GM21717 (cell line): ENCODE measurements around the gene CRISP1.
"Not testable (repeated sequence)": the region's sequence is repeated elsewhere in the genome, so short reads cannot be mapped to it uniquely, and the experiment has no call there.

Experiments
- ATAC-seq: cut with Tn5 transposase; IDR thresholded peaks from one replicate; pipeline ENCODE4 v1.9.1; 2021; ENCODE audit warnings: mild to moderate bottlenecking, moderate library complexity; ENCODE audit not compliant: unreplicated experiment

CRISP1 gene

GRCh38 chr6:49866485-49866943 is at the start of gene CRISP1:
Gene CRISP1, minus strand, starts transcription at chr6:49866535. Its CDS starts 9,135 bp downstream, at chr6:49857400.
- ATAC-seq: no peak

GRCh38 chr6:49915035-49915434 is 48.7 kb upstream of the CRISP1 start:
- ATAC-seq: no peak

DNA sequence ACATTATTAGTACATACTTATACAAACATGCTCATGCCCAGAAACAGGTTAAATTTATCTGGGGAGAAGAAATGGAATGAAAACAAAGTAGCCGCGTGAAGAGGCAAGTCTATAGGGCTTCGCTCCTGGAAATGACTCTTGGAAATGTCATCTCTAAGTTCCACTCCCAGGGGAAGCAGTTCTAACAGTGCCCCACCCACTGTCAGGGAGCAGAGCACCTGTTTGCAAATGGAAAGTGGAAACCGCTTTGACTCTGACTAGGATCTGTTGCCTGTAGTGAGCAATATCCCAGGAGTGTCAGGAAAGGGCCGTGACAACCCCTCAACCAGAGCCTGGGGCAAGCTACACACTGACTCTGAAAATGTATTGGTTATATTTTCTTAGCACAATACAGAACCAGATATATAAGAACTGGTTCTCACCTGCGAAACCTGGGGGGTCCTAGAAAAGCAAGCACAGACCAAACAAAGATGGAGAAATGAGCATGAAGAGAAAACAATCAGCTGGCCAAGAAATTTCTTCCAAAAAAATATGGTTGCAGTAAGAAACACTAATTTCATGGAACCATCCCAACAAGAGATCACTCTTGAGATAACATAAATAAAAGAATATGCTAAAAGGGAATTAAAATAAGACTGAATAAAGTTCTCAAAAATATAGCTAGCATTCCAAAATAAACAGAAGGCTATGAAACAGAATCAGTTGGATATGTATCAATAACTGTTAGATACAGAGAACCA is 47.5 kb upstream of the CRISP1 start:
- no peak for ATAC-seq

DNA sequence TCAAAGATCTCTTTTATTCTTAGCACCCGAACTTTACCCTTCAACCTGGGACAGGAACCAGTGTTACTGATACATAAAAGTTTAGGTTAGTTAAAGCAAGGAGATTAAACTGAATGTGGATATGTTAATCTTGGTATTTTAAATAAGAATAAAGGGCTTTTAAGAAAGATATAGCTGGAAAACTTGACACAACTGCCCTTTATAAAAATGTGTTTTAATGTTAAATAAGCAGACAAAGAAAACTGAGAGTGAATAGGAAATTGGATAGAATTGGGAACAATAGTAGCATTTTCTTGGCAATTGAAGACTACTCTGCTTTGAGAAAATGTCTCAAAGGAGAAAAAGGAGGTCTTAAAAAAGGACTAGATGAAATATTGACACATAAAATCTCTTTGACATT is 45.9 kb upstream of the CRISP1 start:
- ATAC-seq: no peak

DNA sequence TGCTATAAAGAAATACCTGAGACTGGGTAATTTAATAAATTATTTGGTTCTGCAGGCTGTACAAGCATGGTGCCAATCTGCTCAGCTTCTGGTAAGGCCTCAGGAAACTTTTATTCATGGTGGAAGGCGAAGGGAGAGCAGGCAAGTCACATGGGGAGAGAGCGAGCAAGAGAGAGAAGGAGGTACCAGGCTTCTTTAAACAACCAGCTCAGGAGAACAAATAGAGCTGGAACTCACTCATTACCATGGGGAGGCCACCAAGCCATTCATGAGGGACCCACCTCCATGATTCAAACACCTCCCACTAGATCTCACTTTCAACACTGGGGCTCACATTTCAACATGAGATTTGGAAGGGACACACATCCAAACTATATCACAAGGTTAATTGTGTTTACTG is 44.9 kb upstream of the CRISP1 start:
- ATAC-seq: no peak

GRCh38 chr6:49909563-49909962 is 43.2 kb upstream of the CRISP1 start:
- ATAC-seq: no peak

DNA sequence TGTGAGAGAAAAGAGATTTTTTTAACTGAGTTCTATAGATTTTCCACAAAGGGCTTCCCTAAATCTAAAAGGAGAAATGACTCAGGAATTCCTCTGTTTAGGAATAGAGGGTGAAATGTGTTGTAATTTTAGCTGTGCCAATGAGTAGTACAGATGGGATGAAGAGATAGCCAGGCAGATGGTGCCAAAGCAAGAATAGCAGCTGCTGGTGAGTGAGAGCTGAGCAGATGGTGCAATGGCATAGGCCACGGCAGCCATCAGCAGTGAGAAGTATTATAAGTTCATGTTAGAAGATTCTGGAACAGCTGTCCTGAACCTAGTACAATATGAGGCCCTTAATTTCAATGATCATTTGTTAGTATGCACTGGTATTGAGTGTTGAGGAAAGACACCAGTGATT is 40.2 kb upstream of the CRISP1 start:
- ATAC-seq: no peak

DNA sequence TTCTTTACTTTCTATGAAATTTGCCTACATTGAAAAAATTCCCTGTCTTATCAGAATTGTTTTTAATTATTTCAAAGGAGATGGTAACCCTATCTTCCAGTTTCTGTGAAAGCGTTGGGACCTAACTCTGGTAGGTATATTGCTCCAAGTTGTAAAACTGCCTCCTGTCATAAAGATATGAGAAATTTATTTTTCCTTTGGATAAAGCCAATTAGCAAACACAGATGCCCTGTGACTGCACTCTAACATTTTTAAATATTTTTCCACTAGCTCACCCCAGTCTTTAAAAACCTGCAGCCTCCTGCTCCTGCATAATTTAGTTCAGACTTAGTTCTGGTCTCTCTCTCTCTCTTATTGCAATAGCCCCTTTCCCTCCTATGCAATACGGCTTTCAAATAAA is 39.0 kb upstream of the CRISP1 start:
- ATAC-seq: no peak

DNA sequence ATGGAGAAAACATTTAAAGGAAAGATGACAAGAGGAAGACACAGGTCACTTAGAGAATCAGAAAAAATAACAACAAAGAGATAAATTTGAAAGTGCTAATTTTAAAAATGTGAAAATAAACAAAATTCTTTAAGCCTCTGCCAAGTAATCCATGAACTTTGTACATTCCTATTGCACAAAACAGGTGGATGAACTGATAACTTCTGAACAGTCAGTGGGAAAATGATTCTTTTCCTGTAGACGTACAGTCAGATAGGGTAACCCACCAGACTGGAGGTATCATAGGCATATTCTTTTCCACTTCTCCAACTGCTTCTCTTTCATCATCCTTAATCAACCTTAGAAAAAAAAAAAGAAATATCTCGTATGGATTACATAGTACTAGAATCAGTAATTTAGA is 36.5 kb upstream of the CRISP1 start:
- ATAC-seq: no peak

DNA sequence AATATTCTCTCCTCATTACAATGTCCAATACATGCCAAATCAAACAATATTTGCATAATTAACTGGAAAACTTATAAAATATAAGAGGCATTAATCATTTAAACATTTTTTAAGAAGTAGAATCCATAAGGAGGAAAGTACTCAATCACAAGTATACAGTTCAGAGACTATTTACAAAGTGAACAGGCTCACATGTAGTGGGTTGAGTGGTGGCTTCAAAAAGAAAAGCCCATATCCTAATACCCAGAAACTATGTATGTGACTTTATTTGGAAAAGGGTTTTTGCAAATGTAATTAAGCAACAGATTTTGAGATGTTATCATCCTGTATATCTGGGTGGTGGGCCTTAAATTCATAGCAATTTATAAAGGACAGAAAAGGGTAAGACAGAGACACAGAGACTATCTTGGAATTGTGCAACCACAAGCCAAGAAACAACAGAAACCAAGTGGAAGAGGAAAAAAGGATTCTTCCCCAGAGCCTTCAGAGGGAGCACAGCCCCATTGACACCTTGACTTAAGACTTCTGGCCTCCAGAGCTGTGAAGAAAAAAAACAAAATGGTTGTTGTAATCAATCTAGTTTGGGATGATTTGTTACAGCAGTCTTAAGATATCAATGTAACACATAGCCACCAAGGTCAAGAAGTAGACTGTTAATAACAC is 32.7 kb upstream of the CRISP1 start:
- no peak for ATAC-seq

GRCh38 chr6:49895553-49895952 is 29.2 kb upstream of the CRISP1 start:
- ATAC-seq: not testable (repeated sequence)

DNA sequence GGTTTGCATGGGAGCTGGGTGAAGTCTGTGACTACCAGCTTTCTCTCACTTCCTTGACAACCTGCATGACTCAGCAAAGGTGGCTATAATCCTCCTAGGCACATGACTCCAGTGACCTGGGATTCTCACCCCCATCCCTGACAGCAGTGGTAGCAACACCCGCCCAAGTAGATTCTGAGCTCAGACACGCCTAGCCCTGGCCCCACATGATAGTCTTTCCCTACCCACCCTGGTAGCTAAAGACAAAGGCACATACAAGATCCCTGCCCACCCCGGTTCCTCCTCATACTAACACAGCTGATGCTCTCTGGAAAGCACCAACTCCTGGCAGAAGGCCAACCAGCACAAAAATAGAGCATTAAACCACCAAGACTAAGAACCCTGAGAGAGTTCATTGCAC is 25.9 kb upstream of the CRISP1 start:
- ATAC-seq: no peak

DNA sequence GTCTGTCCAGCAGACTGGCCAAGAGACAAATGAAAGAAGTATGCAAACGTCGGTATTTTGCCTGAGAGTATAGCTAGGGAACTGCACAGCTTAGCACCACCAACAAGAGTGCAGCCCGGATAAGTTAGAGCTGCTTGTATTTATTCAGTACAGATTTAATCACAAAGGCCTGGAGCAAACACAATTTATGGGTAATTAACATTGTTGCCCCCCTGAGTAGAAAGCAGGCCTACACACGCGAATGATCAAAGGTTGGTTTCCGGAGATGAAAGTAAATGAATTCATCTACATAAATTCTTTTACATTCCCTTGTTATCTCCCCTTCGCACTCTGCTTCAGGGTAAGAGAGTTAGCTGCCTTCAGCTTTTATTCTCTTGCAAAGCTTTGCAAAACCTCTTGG is 24.7 kb upstream of the CRISP1 start:
- no peak for ATAC-seq

DNA sequence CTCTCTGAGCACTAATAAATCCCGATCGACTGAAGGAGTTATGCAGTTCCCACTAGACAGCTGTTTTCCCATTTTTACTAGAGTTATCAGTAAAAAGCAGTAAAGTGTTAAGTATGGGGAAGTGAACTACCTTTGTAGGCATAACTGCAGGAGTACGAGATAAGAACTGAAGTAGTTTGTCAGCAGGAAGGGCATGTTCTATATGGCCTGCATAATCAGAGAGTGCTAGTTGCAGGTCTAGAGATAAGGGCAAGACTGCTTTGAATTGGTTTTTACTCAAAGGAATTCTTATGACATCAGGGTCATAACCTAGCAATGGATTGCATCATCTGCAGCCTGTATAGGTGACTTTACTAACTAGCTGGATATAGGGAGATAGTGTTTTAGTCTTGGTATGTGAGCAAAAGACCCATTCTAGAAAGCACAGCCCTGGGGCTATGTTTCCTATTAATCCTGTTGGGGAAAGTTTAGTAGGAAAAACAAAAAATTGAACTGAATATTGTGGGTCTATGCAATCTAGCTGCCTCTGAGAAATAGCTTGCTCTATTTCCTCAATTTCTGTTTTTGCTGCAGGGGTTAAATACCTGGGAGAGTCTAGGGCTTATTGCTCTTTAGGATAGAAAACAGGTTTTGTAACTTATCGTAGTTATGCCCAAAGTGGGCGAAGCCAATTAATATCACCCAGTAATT is 22.6 kb upstream of the CRISP1 start:
- no peak for ATAC-seq

DNA sequence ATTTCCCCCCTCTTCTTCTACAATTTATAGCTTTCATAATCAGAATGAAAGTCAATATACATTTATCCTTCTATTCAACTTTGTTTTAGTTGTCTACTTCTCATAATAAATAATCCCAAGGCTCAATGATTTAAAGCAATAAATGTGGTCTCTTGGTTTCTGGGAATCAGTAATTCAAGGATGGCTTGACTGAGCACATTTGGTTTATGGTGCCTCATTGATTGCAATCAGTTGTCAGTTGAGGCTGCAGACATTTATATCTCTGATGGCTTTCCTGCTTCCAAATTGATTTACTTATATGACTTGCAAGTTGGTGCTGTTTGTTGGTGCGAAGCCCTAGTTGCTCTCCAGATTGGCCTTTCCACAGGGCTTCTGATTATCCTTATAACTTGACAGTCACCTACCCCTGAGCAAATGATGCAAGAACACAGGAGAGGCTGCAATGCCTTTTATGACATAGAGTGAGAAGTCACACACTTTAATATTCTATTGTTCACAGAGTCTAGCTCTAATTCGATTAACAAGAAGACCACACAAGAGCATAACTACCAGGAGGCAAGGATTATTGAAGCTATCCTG is 2.7 kb upstream of the CRISP1 start:
- ATAC-seq: no peak

DNA sequence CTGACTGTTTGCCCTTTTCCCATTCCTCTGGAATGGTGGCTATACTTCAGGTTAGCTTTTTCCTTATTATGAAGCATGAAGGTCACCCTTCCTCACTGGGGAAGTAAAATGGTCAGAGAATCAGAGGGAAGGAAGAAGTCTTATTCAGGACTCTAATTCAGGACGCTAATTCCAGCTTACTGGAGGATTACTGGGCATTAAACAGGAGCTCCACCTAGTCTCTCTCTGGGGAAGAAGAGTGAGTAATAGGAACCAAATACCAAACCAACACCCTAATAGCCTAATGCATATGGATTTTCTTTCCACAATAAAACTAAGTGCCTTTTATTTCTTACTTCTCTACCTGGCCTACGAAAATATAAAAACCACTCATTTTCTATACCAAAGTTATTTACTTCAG is 10.1 kb downstream of the CRISP1 start:
- ATAC-seq: no peak

GRCh38 chr6:49855221-49855620 is 11.1 kb downstream of the CRISP1 start:
- no peak for ATAC-seq

GRCh38 chr6:49852975-49853374 is 13.4 kb downstream of the CRISP1 start:
- ATAC-seq: no peak

- peak; percentile 95 for ATAC-seq
These were observed 17.0 kb downstream of the CRISP1 start for GRCh38 chr6:49849213-49849907.

DNA sequence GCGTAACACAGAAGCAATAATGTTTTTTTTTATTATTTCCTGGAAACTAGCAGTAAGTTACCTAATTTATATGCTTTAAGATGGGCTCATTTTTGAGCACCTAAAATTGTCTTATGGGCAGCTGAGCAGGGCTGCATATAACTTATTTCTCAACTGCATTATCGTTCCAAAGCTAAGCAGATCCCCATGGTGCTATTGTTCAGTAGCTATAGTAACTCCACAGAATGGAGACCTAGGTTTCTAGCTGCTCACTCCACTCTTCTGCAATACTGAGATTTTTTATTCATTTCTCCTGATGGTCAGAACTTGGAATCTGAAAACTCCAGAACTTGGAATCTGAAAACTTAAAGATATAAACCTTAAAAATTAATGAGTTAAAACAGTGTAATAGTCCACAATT is 18.7 kb downstream of the CRISP1 start:
- no peak for ATAC-seq

DNA sequence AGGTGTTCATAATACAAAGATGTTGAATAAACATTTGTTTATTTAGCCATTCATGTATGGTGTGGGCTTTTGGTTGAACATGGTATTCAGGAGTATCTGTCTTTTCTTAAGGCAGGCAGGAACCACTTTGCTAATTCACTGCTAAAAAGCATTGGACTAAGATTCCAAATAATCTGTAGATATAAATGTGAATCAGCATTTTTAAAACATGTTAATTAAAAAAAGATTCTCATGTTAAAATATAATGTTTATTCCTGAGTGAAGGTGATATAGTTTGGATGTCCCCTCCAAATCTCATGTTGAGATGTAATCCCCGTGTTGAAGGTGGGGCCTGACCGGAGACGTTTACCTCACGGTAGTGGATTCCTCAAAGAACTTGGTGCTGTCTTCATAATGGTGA is 19.3 kb downstream of the CRISP1 start:
- no peak for ATAC-seq
